Activated CD8-positive, alpha-beta T cell treated with anti-CD3 and anti-CD28 coated beads for 36 hours (primary cell): ENCODE results near the gene SNX19. TPM values are rescaled to one million over a fixed set of nuclear protein-coding genes. Genes with fewer than 3 reads are reported as not detected.

Source experiments
- ATAC-seq: fragments of 200-7000 bp; cut with Tn5 transposase; one replicate; pipeline ENCODE4 v1.10.0; 2021; ENCODE audit warnings: mild to moderate bottlenecking, moderate library complexity
- CTCF ChIA-PET: fragments of 350-600 bp; sonication (Branson Sonifier 250); formaldehyde crosslinking; loops from one replicate; lab custom pipeline; 2021; ENCODE audit warnings: antibody characterized with exemption; lab: Charles Lee
- POLR2A ChIA-PET: fragments of 350-600 bp; sonication (Branson Sonifier 250); formaldehyde crosslinking; loops from one replicate; lab custom pipeline; 2021; ENCODE audit warnings: antibody characterized with exemption; lab: Charles Lee
- DNase-seq: peaks from one replicate; pipeline ENCODE4 v3.0.0-alpha.2; 2020
- H3K27ac Mint-ChIP-seq: one replicate; pipeline ENCODE4 v1.8.0; 2021; ENCODE audit warnings: mild to moderate bottlenecking, mixed read lengths
- H3K27me3 Mint-ChIP-seq: one replicate; pipeline ENCODE4 v1.8.0; 2021; ENCODE audit warnings: mixed read lengths
- H3K36me3 Mint-ChIP-seq: one replicate; pipeline ENCODE4 v1.8.0; 2021; ENCODE audit warnings: low read depth, mixed read lengths
- H3K4me1 Mint-ChIP-seq: one replicate; pipeline ENCODE4 v1.8.0; 2021; ENCODE audit warnings: low read depth, mixed read lengths
- H3K4me3 Mint-ChIP-seq: one replicate; pipeline ENCODE4 v1.8.0; 2021; ENCODE audit warnings: mild to moderate bottlenecking, moderate library complexity, mixed read lengths
- H3K9me3 Mint-ChIP-seq: one replicate; pipeline ENCODE4 v1.8.0; 2021; ENCODE audit warnings: mixed read lengths
- CTCF ChIP-seq: fragments of 200-600 bp; IDR thresholded peaks from one replicate; pipeline ENCODE4 v1.8.0; 2022; ENCODE audit warnings: antibody characterized with exemption, mild to moderate bottlenecking
- intact Hi-C: fragments of 100-400 bp; cut with micrococcal nuclease; formaldehyde crosslinking; loops from one replicate; pipeline ENCODE4 v1.10.0; 2022
- total RNA-seq, 2 experiments: library from RNA; stranded (reverse); gene quantifications; one replicate each; pipeline ENCODE4 v1.2.3, GENCODE V29; 2021

Gene SNX19
- total RNA-seq, 2 experiments from 2014 or later, result 20.9 to 22.7 TPM

- ATAC-seq (no peak), DNase-seq (no peak)
- H3K27me3 Mint-ChIP-seq, result no peaks in the 10 kb centered on the region
- ChIA-PET CTCF (interaction anchor here (1.3 to 2.4 kb wide), 3 partner anchors 25 to 438 kb away, joined by 4 to 10 read pairs (median 7); no protein-coding TSS in a partner anchor), POLR2A (no interaction called here)
- intact Hi-C loops, result no loop called here
- H3K36me3 Mint-ChIP-seq, result peaks cover 7% of the 10 kb centered on the region
- TF ChIP-seq CTCF, result no peak
- H3K4me3 Mint-ChIP-seq, result no peak overlapping the region
- H3K27ac Mint-ChIP-seq, result no peak overlapping the region
- H3K4me1 Mint-ChIP-seq, result peaks cover 4% of the 10 kb centered on the region
- H3K9me3 Mint-ChIP-seq, result no peaks in the 10 kb centered on the region
Observed at GRCh38 chr11:130868721-130869390, 47.4 kb downstream of the SNX19 start.

GRCh38 chr11:130868086-130868710, 48.1 kb downstream of the SNX19 start:
- Mint-ChIP-seq H3K4me3 (no peak overlapping the region), H3K4me1 (peaks cover 2% of the 10 kb centered on the region), H3K9me3 (no peaks in the 10 kb centered on the region), H3K36me3 (peaks cover 7% of the 10 kb centered on the region), H3K27me3 (no peaks in the 10 kb centered on the region), H3K27ac (no peak overlapping the region)
- CTCF ChIA-PET, result no interaction called here
- POLR2A ChIA-PET, result no interaction called here
- DNase-seq (no peak), ATAC-seq (no peak)
- intact Hi-C loops, result no loop called here
- no peak for TF ChIP-seq CTCF

DNA sequence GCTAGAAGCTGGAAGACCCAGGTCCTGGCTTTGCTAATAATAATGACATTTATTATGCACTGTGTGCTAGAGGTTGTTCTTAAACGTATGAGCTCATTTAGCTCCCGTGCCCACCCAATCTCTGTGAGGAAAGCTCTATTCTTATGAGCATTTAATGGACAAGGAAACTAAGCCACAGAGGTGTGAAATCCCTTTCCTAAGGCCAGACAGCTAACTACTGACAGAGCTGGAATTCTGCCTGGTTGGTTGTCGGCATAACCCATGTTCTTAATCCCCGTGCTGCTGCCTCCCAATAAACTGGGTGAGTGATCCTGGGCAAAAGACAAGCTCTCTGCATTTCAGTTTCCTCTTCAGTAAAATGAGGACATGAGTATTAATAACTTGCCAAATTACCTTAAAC, 49.4 kb downstream of the SNX19 start:
- peaks cover 7% of the 10 kb centered on the region for H3K36me3 Mint-ChIP-seq
- CTCF ChIA-PET, result interaction anchor here (1.3 to 1.7 kb wide), 2 partner anchors 28 to 29 kb away, joined by 3 to 5 read pairs; no protein-coding TSS in a partner anchor
- H3K4me1 Mint-ChIP-seq, result peaks cover 5% of the 10 kb centered on the region
- H3K27me3 Mint-ChIP-seq, result no peaks in the 10 kb centered on the region
- ATAC-seq (no peak), DNase-seq (no peak)
- TF ChIP-seq CTCF, result no peak
- H3K27ac Mint-ChIP-seq, result no peak overlapping the region
- POLR2A ChIA-PET, result no interaction called here
- intact Hi-C loops, result no loop called here
- H3K4me3 Mint-ChIP-seq, result no peak overlapping the region
- H3K9me3 Mint-ChIP-seq, result no peaks in the 10 kb centered on the region

DNA sequence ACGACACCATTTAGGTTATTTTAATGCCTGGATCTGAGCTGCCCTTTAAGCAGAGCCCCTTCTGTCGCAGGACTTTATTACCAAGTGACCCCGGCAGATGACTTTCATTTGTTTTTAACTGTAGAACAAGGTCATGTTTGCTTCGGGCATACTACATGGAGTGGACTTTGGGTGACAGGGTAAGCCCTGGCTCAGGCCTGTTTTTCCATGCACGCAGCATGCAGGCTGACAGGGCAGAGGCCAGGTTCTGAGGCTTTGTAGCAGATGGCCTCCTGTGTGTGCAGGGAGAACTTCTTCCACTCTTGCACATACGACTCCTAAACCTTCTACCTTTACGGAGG, 50.5 kb downstream of the SNX19 start:
- no peak for TF ChIP-seq CTCF
- no peak overlapping the region for H3K4me3 Mint-ChIP-seq
- intact Hi-C loops, result no loop called here
- no peak for ATAC-seq
- no peaks in the 10 kb centered on the region for H3K9me3 Mint-ChIP-seq
- ChIA-PET POLR2A (interaction anchor here (0.7 kb wide), 1 partner anchor 289 kb away, joined by 3 read pairs; no protein-coding TSS in a partner anchor), CTCF (interaction anchor here (1.1 to 1.7 kb wide), 2 partner anchors 29 to 435 kb away, joined by 4 to 5 read pairs; no protein-coding TSS in a partner anchor)
- H3K27ac Mint-ChIP-seq, result no peak overlapping the region
- DNase-seq, result no peak
- H3K36me3 Mint-ChIP-seq, result peaks cover under 1% of the 10 kb centered on the region
- no peaks in the 10 kb centered on the region for H3K27me3 Mint-ChIP-seq
- peaks cover 3% of the 10 kb centered on the region for H3K4me1 Mint-ChIP-seq
